K562 (cell line): Measurements from ENCODE around the gene TNK2. TPM values are rescaled to one million over a fixed set of nuclear protein-coding genes. Genes with fewer than 3 reads are reported as not detected.

Experiments
- C11orf30 ChIP-seq: fragments of 450-650 bp; IDR thresholded peaks from 2 replicates; pipeline ENCODE4 v1.6.1; 2016; ENCODE audit warnings: low read depth, mild to moderate bottlenecking
- DMBX1 ChIP-seq: fragments of 250-450 bp; sonication (Bioruptor Pico); IDR thresholded peaks from 2 replicates; pipeline ENCODE4 v1.8.0; 2022; ENCODE audit warnings: inconsistent platforms, mild to moderate bottlenecking, moderate library complexity, borderline replicate concordance
- FOS ChIP-seq: IDR thresholded peaks from 3 replicates; pipeline ENCODE4 v1.6.1; 2011; ENCODE audit not compliant: insufficient read length; ENCODE audit errors: extremely low read depth
- HDAC8 ChIP-seq: fragments of 450-650 bp; IDR thresholded peaks from 2 replicates; pipeline ENCODE4 v1.6.1; 2016; ENCODE audit warnings: mild to moderate bottlenecking, missing genetic modification characterization, moderate library complexity, missing compliant biosample characterization
- KDM5B ChIP-seq: fragments of 200-600 bp; sonication (generic); IDR thresholded peaks from 2 replicates; pipeline ENCODE4 v1.6.1; 2012; ENCODE audit warnings: low read depth, mild to moderate bottlenecking, moderate library complexity, low read length, control low read depth, inconsistent platforms; ENCODE audit not compliant: insufficient replicate concordance
- LARP7 ChIP-seq: fragments of 450-650 bp; IDR thresholded peaks from 2 replicates; pipeline ENCODE4 v1.6.1; 2016
- NBN ChIP-seq: fragments of 450-650 bp; IDR thresholded peaks from 2 replicates; pipeline ENCODE4 v1.6.1; 2016; ENCODE audit warnings: low read depth, mild to moderate bottlenecking
- SMAD3 ChIP-seq: fragments of 450-650 bp; formaldehyde crosslinking; conservative IDR thresholded peaks from 2 replicates; pipeline ENCODE4 v1.4.0; 2020; ENCODE audit warnings: mild to moderate bottlenecking
- SMARCC2 ChIP-seq: fragments of 450-650 bp; IDR thresholded peaks from 2 replicates; pipeline ENCODE4 v1.6.1; 2017; ENCODE audit warnings: antibody characterized with exemption, moderate library complexity, mild to moderate bottlenecking, low read depth
- SRSF9 ChIP-seq: fragments of 200-400 bp; formaldehyde crosslinking; IDR thresholded peaks from 2 replicates; pipeline ENCODE4 v1.6.1; 2017; ENCODE audit warnings: low read depth, low read length, borderline replicate concordance
- polyA plus RNA-seq, 8 experiments: library from polyadenylated mRNA; depleted of rRNA in 4 of 8; stranded (reverse) in 5 of 8; unstranded in 3 of 8; fragments of >200 nt; fragmentation: Nextera tagmentation in 2 of 8; fragmentation: Illumina TruSeq in 1 of 8; extraction: Ambion mirVana in 2 of 8; extraction: Trizol in 1 of 8; gene quantifications; 2 replicates each; pipeline versions ENCODE4 v1.2.1 to v1.2.3, GENCODE V29; 2011 to 2014; ENCODE audit warnings: inconsistent platforms in 1 of 8, missing spikeins in 1 of 8
- total RNA-seq, 7 experiments: library from RNA; depleted of rRNA in 6 of 7; stranded (reverse); fragments of >200 nt in 6 of 7; fragmentation: Illumina TruSeq in 2 of 7; extraction: Trizol in 2 of 7; gene quantifications; 2 replicates each; pipeline versions ENCODE4 v1.2.1 to v1.2.3, GENCODE V29; 2011 to 2021; ENCODE audit warnings: low replicate concordance in 1 of 7
- TF ChIP-seq, protein P1 (sequence below): sonication (generic); formaldehyde crosslinking; IDR thresholded peaks from 2 replicates; pipeline ENCODE4 v1.8.0; 2022; ENCODE audit warnings: mild to moderate bottlenecking, missing genetic modification reagents, borderline replicate concordance
- TF ChIP-seq, protein P2 (sequence below), 2 experiments: IDR thresholded peaks; 2 replicates each; pipeline ENCODE4 v1.6.1; 2012; ENCODE audit warnings: improper control_type of control experiment in 2 of 2, low read depth in 2 of 2, low read length in 2 of 2, borderline replicate concordance in 1 of 2
- TF ChIP-seq, protein P3 (sequence below): fragments of 200-800 bp; sonication (Bioruptor generic); IDR thresholded peaks from 2 replicates; pipeline ENCODE4 v1.6.1; 2017; ENCODE audit warnings: missing genetic modification characterization, missing compliant biosample characterization
- TF ChIP-seq, protein P4 (sequence below): fragments of 250-450 bp; sonication (Bioruptor Pico); IDR thresholded peaks from 2 replicates; pipeline ENCODE4 v1.5.0; 2021

Gene TNK2
- total and polyA plus RNA-seq, 9 of the 15 experiments (the other 6 are each of a cell fraction or from before 2014, with no cell fraction given): 0.03 to 33.8 (median 6.5) TPM

DNA sequence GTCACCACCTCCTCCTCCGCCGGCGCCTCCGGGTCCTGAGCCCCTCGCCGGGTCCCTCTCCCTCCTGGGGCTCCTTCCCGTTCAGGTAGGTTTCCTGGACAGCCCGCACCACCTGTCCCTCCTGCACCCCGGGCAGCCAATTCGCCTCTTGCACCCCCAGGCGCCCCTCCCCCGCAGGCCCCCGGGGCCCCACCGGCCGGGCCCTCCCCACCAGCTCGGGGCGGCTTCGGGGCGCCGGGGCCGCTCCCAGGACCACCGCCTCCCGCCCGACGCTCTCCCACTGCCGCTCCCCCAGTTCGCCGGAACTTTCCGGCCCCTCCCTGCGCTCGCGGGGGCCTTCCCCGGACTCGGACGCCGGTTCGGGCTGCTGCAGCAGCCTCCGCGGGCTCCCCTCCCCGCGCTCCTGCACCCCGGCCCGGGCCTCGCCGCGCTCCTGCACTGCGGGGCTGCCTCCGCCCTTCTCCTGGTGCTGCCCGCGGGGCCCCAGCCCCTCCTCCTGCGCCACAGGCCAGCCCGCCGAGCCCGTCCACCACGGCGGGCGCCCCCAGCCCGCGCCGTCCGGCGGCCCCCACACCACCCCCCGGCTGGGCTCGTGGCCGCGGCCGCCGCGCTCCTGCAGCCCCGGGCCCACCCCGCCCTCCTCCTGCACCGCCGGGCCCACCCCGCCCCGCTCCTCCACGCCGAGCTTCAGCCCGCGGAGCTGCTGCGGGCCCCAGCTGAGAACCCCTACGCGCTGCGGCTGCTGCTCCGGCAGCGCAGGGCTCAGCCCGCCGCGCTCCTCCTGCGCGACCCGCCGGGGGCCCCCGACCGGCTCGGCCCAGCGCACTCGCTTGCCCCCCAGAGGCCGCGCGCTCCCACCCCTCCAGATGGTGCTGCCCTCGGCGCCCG is 587 bp upstream of the TNK2 start (continued):
- TF ChIP-seq C11orf30 (no peak), FOS (no peak), HDAC8 (tag) (no peak), SRSF9 (no peak), LARP7 (no peak), KDM5B (peak; percentile 10), DMBX1 (no peak), SMAD3 (CRISPR knock-in tag) (no peak), NBN (no peak), SMARCC2 (no peak)
- TF ChIP-seq, protein P1, sequence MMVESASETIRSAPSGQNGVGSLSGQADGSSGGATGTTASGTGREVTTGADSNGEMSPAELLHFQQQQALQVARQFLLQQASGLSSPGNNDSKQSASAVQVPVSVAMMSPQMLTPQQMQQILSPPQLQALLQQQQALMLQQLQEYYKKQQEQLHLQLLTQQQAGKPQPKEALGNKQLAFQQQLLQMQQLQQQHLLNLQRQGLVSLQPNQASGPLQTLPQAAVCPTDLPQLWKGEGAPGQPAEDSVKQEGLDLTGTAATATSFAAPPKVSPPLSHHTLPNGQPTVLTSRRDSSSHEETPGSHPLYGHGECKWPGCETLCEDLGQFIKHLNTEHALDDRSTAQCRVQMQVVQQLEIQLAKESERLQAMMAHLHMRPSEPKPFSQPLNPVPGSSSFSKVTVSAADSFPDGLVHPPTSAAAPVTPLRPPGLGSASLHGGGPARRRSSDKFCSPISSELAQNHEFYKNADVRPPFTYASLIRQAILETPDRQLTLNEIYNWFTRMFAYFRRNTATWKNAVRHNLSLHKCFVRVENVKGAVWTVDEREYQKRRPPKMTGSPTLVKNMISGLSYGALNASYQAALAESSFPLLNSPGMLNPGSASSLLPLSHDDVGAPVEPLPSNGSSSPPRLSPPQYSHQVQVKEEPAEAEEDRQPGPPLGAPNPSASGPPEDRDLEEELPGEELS (CRISPR knock-in tag): no peak
- TF ChIP-seq, protein P2, sequence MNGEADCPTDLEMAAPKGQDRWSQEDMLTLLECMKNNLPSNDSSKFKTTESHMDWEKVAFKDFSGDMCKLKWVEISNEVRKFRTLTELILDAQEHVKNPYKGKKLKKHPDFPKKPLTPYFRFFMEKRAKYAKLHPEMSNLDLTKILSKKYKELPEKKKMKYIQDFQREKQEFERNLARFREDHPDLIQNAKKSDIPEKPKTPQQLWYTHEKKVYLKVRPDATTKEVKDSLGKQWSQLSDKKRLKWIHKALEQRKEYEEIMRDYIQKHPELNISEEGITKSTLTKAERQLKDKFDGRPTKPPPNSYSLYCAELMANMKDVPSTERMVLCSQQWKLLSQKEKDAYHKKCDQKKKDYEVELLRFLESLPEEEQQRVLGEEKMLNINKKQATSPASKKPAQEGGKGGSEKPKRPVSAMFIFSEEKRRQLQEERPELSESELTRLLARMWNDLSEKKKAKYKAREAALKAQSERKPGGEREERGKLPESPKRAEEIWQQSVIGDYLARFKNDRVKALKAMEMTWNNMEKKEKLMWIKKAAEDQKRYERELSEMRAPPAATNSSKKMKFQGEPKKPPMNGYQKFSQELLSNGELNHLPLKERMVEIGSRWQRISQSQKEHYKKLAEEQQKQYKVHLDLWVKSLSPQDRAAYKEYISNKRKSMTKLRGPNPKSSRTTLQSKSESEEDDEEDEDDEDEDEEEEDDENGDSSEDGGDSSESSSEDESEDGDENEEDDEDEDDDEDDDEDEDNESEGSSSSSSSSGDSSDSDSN (IDR thresholded peaks at IDR 0.05; ENCODE audit: borderline replicate concordance in 1 of 2, low read depth in 2 of 2, low read length in 2 of 2): peak in 1 of 2 experiments; percentile 59; a peak in 1 of 4 replicates
- TF ChIP-seq, protein P3, sequence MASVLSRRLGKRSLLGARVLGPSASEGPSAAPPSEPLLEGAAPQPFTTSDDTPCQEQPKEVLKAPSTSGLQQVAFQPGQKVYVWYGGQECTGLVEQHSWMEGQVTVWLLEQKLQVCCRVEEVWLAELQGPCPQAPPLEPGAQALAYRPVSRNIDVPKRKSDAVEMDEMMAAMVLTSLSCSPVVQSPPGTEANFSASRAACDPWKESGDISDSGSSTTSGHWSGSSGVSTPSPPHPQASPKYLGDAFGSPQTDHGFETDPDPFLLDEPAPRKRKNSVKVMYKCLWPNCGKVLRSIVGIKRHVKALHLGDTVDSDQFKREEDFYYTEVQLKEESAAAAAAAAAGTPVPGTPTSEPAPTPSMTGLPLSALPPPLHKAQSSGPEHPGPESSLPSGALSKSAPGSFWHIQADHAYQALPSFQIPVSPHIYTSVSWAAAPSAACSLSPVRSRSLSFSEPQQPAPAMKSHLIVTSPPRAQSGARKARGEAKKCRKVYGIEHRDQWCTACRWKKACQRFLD: no peak
- TF ChIP-seq, protein P4, sequence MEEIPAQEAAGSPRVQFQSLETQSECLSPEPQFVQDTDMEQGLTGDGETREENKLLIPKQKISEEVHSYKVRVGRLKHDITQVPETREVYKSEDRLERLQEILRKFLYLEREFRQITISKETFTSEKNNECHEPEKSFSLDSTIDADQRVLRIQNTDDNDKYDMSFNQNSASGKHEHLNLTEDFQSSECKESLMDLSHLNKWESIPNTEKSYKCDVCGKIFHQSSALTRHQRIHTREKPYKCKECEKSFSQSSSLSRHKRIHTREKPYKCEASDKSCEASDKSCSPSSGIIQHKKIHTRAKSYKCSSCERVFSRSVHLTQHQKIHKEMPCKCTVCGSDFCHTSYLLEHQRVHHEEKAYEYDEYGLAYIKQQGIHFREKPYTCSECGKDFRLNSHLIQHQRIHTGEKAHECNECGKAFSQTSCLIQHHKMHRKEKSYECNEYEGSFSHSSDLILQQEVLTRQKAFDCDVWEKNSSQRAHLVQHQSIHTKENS (CRISPR knock-in tag): no peak
